ENCODE measurements around the gene GABBR2. TPM values are rescaled to one million over a fixed set of nuclear protein-coding genes. Genes with fewer than 3 reads are reported as not detected.

GABBR2 gene
- total RNA-seq, 1 donor: not detected

- TF ChIP-seq CTCF (IDR thresholded peaks at IDR 0.05; ENCODE audit: insufficient read depth, low read depth, low read length): no peak
- DNase-seq (ENCODE audit: low read depth): no peak
- no peak overlapping the region for H3K4me3 ChIP-seq (ENCODE audit: low read depth, low read length)
These were observed 223.0 kb downstream of the GABBR2 start for GRCh38 chr9:98485706-98486105.

GRCh38 chr9:98484162-98484561 lies 224.6 kb downstream of the GABBR2 start:
- H3K4me3 ChIP-seq (ENCODE audit: low read depth, low read length): no peak overlapping the region
- no peak for TF ChIP-seq CTCF (IDR thresholded peaks at IDR 0.05; ENCODE audit: insufficient read depth, low read depth, low read length)
- DNase-seq (ENCODE audit: low read depth): no peak

GRCh38 chr9:98482226-98482625 lies 226.5 kb downstream of the GABBR2 start:
- no peak for TF ChIP-seq CTCF (IDR thresholded peaks at IDR 0.05; ENCODE audit: insufficient read depth, low read depth, low read length)
- peak; percentile 35 for DNase-seq (ENCODE audit: low read depth)
- no peak overlapping the region for H3K4me3 ChIP-seq (ENCODE audit: low read depth, low read length)

- H3K4me3 ChIP-seq (ENCODE audit: low read depth, low read length): no peak overlapping the region
- no peak for TF ChIP-seq CTCF (IDR thresholded peaks at IDR 0.05; ENCODE audit: insufficient read depth, low read depth, low read length)
- DNase-seq (ENCODE audit: low read depth): no peak
These were observed 227.1 kb downstream of the GABBR2 start for GRCh38 chr9:98481676-98482075.

DNA sequence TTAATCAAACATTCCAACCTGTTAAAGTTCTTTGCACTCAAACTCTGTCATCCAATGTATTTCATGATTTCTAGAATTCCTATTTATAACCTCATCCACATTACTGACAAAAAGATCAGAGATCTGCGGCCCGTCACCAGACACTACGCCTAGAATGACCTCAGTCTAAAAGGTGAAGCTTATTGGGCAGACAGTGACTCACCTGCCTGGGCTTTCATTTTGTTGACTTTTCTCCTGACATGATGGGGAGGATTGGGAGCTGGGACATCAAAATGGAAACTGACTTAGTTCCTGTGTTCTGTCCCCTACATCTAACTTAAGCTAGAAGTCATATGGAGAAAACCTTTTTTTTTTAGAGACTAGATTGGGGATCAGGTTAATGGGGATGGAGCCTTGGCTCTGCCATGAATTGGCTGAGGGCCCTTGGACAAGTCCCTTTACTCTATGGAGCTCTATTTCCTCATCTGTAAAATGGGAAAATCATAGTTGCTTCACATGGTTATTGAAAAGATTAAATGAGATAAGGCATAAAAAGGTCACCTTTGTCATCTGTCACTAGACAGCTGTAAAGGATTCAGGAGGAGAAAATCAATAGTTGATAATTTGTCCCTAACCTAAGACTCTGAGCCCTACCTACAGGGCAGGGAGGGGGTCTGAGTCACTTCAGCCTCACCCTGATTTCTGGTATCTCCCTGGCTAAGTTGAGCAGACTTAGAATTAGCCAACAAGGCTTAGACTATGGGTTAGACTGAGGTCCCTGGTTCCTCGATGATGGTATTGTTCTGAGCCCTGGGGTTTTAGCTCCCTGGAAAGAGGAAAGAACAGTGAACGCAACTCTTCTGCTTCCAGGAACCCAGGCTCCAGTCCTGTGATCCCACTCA lies 228.5 kb downstream of the GABBR2 start:
- no peak overlapping the region for H3K4me3 ChIP-seq (ENCODE audit: low read depth, low read length)
- no peak for DNase-seq (ENCODE audit: low read depth)
- no peak for TF ChIP-seq CTCF (IDR thresholded peaks at IDR 0.05; ENCODE audit: insufficient read depth, low read depth, low read length)

GRCh38 chr9:98479449-98479848 lies 229.3 kb downstream of the GABBR2 start:
- DNase-seq (ENCODE audit: low read depth): no peak
- H3K4me3 ChIP-seq (ENCODE audit: low read depth, low read length): no peak overlapping the region
- TF ChIP-seq CTCF (IDR thresholded peaks at IDR 0.05; ENCODE audit: insufficient read depth, low read depth, low read length): no peak

Measured in fibroblast of villous mesenchyme (primary cell).